ENCODE data around the gene RBSN.
A peak's percentile ranks its signal among the peaks of the same experiment; 100 is the strongest.
"Not testable (repeated sequence)": the region's sequence is repeated elsewhere in the genome, so short reads cannot be mapped to it uniquely, and the experiment has no call there.

RBSN gene

GRCh38 chr3:15098503-15099363 is at the start of gene RBSN:
Gene RBSN (minus strand): TSS chr3:15099148. CDS start chr3:15096120, 3,028 bp downstream.
- DNase-seq (ENCODE audit: low read depth) = peak; percentile 85

GRCh38 chr3:15148614-15149013 is 49.7 kb upstream of the RBSN start:
- no peak for DNase-seq (ENCODE audit: low read depth)

GRCh38 chr3:15136885-15137284 is 37.9 kb upstream of the RBSN start:
- not testable (repeated sequence) for DNase-seq (ENCODE audit: low read depth)

GRCh38 chr3:15134968-15135367 is 36.0 kb upstream of the RBSN start:
- DNase-seq (ENCODE audit: low read depth) = not testable (repeated sequence)

GRCh38 chr3:15128403-15128802 is 29.5 kb upstream of the RBSN start:
- DNase-seq (ENCODE audit: low read depth) = not testable (repeated sequence)

- not testable (repeated sequence) for DNase-seq (ENCODE audit: low read depth)
These were observed 28.0 kb upstream of the RBSN start for GRCh38 chr3:15126975-15127374.

GRCh38 chr3:15122398-15122797 is 23.4 kb upstream of the RBSN start:
- DNase-seq (ENCODE audit: low read depth) = no peak

GRCh38 chr3:15121936-15122335 is 23.0 kb upstream of the RBSN start:
- no peak for DNase-seq (ENCODE audit: low read depth)

- no peak for DNase-seq (ENCODE audit: low read depth)
These were observed 22.0 kb upstream of the RBSN start for GRCh38 chr3:15120986-15121385.

GRCh38 chr3:15117011-15117410 is 18.1 kb upstream of the RBSN start:
- DNase-seq (ENCODE audit: low read depth) = no peak

- DNase-seq (ENCODE audit: low read depth) = no peak
These were observed 17.2 kb upstream of the RBSN start for GRCh38 chr3:15116032-15116669.

- DNase-seq (ENCODE audit: low read depth) = no peak
These were observed 15.8 kb upstream of the RBSN start for GRCh38 chr3:15114466-15115358.

- DNase-seq (ENCODE audit: low read depth) = no peak
These were observed 14.9 kb upstream of the RBSN start for GRCh38 chr3:15113884-15114283.

- DNase-seq (ENCODE audit: low read depth) = no peak
These were observed 14.5 kb upstream of the RBSN start for GRCh38 chr3:15113471-15113870.

- DNase-seq (ENCODE audit: low read depth) = no peak
These were observed 13.1 kb upstream of the RBSN start for GRCh38 chr3:15112011-15112410.

GRCh38 chr3:15110206-15110605 is 11.3 kb upstream of the RBSN start:
- DNase-seq (ENCODE audit: low read depth) = no peak

GRCh38 chr3:15108869-15109268 is 9.9 kb upstream of the RBSN start:
- DNase-seq (ENCODE audit: low read depth) = no peak

GRCh38 chr3:15108082-15108545 is 9.2 kb upstream of the RBSN start:
- peak; percentile 39 for DNase-seq (ENCODE audit: low read depth)

- no peak for DNase-seq (ENCODE audit: low read depth)
These were observed 8.4 kb upstream of the RBSN start for GRCh38 chr3:15107075-15107947.

- no peak for DNase-seq (ENCODE audit: low read depth)
These were observed 3.9 kb upstream of the RBSN start for GRCh38 chr3:15102836-15103235.

GRCh38 chr3:15102256-15102655 is 3.3 kb upstream of the RBSN start:
- DNase-seq (ENCODE audit: low read depth) = no peak

Data from HS-27A (cell line).